ENCODE results near the gene RABGAP1L.

GRCh38 chr1:174568551-174568950 is 409.2 kb downstream of the RABGAP1L start:
- no peak for TF ChIP-seq POLR2A (IDR thresholded peaks at IDR 0.05; ENCODE audit: low read length)
- TF ChIP-seq GATA1 (IDR thresholded peaks at IDR 0.05; ENCODE audit: low read depth, low read length): no peak

All from erythroblast (primary cell).